ENCODE measurements around the gene C9orf85.
"Not testable (repeated sequence)": the region's sequence is repeated elsewhere in the genome, so short reads cannot be mapped to it uniquely, and the experiment has no call there.

Gene C9orf85, protein sequence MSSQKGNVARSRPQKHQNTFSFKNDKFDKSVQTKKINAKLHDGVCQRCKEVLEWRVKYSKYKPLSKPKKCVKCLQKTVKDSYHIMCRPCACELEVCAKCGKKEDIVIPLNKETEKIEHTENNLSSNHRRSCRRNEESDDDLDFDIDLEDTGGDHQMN

GRCh38 chr9:71911061-71911907, at the start of gene C9orf85, which contains the start of gene ABHD17B:
TSS of gene C9orf85 (plus strand) at chr9:71911639. CDS start at chr9:71911735, 96 bp downstream.
TSS of gene ABHD17B (minus strand) at chr9:71911193. CDS start at chr9:71875080, 36,113 bp downstream.
- DNase-seq: peak; percentile 95

DNA sequence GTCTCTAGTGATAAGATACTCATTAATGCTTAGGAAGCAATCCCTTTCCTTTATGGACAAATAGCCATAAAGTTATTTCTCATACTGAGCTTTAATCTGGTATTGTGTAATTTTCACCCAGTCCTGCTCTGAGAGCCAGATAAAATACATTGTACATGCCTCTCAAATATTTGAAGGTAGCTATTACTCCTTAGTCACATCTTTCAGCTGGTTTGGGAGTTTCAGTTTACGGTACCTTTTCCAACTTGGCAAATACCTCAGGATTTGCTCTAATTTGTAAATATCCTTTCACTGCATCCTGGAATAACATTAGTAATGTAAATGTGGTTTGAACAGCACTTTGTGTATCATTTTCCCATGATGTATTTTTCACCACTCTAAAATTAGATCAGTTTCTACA, 47.8 kb upstream of the C9orf85 start:
- no peak for DNase-seq

GRCh38 chr9:71875345-71875744, 36.1 kb upstream of the C9orf85 start:
- DNase-seq: no peak

DNA sequence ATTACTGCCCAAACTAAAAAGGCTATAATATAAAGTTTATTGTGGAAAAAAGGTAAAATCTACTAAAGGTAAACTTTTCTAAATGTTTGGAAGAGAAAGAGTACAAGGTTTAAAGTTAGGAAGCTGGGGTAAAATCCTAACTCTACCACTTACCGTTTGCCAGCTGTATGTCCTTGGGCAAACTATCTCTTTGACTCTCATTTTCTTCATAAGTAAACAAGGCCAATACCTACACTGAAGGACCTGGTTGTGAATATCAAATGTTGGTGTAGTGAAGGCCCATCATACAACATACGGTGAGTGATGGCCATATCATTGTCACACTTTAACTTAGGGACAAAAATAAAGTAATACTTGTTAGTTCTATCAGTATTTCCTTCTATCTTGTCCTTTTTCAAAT, 35.3 kb upstream of the C9orf85 start:
- no peak for DNase-seq

DNA sequence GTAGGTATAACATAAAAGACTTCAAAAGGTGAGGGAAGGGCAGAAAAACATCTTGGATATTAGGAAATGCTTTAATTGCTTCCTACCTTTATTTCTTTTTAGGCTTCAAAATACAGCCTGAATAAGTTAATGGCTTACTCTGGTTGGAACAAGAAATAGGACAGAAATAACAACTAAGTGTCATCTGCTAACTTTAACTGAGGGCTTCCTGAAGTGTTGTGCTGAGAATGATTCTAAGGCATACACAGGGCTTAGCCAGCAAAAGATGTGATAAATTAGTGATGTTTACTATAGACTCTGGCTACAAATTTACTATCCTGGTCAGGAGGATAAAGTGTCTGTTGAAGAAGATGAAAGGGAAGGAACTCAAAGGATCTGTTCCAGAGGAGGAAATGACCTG, 34.6 kb upstream of the C9orf85 start:
- DNase-seq: no peak

DNA sequence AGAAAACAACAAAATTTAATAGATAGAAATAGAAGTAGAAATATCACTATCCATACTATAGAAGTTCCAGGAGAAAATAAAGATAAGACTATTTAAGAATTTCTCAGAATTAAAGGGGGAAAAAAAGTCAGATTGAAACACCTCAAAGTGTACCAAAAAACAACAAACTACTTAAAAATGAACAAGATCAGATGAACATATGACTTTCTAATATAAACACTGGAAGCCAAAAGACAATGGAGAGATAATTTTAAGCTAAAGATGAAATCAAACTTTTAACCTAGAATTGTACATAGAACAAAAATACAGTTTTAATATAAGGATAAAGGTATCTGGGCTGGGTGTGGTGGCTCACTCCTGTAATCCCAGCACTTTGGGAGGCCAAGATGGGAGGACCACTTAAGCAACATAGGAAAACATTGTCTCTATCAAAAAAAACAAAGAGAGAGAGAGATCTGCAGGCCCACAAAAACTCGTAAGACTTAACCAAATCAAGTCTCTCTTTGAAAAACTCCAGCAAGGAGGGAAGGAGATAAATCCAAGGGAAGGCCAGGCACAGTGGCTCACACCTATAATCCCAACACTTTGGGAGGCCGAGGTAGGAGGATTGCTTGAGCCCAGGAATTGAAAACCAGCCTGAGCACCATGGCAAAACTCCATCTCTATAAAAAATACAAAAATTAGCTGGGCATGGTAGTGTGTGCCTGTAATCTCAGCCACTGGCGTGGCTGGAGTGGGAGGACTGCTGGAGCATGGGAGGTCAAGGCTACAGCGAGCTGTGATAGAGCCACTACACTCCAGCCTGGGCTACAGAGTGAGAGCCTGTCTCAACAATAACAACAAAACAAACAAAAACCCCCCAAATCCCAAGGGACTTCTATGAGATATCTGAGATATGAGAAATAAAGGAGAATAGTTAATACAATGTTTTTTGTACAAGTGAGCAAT, 32.8 kb upstream of the C9orf85 start:
- DNase-seq: no peak

GRCh38 chr9:71879644-71880174, 31.7 kb upstream of the C9orf85 start:
- no peak for DNase-seq

DNA sequence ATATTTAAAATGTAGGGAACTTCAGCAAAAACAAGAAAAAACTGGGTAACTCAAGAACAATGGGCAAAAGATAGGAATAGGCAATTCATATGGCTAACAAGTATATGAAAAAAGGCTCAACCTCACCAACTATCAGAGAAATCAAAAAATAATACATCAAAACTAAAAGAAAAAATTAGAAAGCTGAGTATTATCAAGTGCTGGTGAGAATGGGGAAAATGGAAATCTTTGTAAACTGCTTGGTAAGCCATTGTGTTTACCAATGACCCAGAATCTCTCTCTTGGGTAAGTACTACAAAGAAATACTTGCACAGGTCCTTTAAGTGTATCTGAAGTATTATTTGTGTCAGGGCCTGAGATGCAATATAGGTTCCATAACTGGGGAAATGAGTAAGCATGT, 27.4 kb upstream of the C9orf85 start:
- DNase-seq: no peak

DNA sequence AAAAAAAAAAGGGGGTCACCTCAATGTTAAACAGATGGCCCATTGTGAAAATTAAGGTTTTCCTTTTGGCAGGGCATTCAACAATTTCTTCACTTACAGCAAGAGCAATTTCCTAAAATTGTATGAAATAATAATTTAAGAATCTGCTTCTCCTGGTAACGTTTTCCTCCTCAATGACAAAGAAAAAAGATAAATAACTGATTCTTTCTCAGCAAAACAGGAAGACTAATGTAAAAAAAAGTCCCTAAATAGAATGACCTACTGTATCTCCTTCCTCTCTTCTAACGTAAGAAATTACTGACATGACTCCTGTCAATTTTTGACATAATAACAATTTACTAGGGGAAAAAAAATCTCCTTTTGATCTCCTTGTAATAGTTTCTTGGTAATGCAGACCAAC, 26.0 kb upstream of the C9orf85 start:
- DNase-seq: no peak

- no peak for DNase-seq
These were observed 25.4 kb upstream of the C9orf85 start for GRCh38 chr9:71886015-71886414.

DNA sequence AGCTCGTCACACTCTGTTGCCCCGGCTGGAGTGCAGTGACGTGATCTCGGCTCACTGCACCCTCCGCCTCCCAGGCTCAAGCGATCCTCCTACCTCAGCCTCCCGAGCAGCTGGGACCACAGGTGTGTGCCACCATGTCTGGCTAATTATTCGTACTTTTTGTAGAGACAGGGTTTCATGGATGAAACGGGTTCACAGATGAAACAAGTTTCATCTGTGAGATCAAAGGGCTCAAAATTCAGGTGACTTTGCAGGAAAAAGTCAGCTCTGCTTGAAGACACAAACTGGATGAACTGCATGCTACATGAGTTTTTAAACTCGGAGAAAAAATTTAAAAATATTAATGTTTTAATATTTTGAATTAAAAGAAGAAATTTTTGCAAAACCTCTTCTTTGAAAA, 24.9 kb upstream of the C9orf85 start:
- DNase-seq: no peak

GRCh38 chr9:71887362-71887761, 24.1 kb upstream of the C9orf85 start:
- DNase-seq: no peak

- no peak for DNase-seq
These were observed 21.3 kb upstream of the C9orf85 start for GRCh38 chr9:71890042-71890679.

DNA sequence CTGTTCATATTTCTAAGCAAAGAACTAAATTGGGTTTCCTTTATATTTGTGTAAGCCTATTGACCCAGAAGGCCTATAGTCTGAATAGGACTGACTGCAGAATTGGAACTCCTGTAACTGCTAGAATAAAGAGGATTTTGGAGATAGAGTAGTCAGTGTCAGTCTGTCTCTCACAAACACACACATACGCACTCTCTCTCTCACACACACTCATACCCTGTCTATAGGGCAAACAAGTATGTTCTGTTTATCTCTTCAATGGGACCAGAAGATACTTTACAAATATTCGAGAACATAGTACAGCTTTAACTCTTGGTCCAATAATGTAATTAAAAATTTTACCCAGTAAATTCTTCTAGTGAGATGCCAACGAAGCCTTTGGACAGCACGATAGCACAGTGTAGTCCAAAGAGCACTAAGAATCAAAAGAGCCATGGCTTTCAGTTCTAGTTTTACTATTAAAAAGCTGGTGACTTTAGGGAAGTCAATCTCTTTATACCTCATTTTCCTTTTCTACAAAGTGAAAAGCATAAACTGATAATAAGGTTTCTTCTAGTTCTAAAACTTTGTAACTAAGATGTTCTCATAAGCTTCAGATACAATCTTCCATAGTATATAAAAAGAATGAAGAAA, 19.8 kb upstream of the C9orf85 start:
- no peak for DNase-seq

DNA sequence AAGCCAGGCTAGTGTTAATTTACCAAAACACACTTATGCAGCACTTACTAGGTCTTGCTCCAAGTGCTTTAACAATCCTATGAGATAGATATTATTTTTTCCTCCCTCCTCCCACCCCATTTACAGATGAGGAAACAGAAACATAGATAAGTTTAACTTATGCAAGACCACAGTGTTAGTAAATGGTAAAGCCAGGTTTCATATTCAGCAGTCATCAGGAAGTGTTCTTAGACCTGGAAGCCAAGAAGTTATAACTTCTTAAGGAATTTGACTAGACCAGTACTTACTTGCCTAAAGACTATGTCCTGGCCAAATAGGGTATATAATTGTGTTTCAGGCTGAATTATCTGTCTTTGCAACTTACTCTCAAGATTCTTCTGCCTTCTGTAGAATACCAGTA, 16.3 kb upstream of the C9orf85 start:
- DNase-seq: no peak

DNA sequence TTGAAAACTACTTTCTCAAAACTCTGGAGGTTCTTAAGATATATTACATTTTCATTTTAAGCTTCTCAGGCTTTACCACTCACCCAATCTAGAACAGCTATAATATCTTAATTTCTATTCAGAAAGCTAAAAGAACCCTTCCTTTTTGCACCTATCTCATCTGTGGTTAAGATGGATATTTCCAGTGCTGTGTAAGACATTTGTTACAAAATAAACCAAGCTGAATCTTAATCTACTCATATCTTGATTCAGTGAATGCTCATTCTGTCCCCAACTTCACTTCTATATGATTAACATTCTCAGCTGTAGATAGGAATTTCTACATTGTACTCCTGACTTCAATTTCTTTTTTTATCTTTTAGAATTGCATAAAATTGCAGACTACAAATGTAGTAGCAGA, 15.5 kb upstream of the C9orf85 start:
- no peak for DNase-seq

- DNase-seq: no peak
These were observed 14.7 kb upstream of the C9orf85 start for GRCh38 chr9:71896761-71897160.

DNA sequence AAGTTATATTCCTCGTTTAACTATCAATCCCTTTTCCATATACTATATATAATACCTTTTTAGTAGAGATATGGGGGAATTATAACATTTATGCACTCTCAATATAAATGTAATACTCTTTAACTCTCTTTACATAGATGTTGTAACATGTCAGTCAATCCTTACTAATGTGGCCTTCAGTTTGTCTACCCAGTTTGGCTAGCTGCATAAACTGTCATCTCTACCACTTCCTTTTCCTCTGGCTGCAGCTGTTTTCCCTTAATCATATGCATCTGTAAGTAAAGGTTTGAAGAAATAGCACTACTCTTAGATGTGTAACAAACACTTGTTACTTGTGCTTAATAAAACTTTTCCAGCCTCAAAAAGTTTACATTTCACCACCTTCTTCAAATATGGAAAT, 13.9 kb upstream of the C9orf85 start:
- DNase-seq: no peak

DNA sequence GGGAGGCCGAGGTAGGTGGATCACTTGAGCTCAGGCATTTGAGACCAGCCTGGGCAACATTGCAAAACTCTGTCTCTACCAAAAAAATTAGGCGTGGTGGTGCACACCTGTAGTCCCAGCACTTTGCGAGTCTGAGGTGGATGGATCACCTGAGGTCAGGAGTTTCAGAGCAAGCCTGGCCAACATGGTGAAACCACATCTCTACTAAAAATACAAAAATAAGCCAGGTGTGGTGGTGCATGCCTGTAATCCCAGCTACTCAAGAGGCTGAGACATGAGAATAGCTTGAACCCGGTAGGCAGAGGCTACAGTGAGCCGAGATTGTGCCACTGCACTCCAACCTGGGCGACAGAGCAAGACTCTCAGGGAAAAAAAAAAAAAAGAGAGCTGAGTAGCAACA, 12.7 kb upstream of the C9orf85 start:
- DNase-seq: not testable (repeated sequence)

GRCh38 chr9:71901695-71902597, 9.5 kb upstream of the C9orf85 start:
- no peak for DNase-seq

DNA sequence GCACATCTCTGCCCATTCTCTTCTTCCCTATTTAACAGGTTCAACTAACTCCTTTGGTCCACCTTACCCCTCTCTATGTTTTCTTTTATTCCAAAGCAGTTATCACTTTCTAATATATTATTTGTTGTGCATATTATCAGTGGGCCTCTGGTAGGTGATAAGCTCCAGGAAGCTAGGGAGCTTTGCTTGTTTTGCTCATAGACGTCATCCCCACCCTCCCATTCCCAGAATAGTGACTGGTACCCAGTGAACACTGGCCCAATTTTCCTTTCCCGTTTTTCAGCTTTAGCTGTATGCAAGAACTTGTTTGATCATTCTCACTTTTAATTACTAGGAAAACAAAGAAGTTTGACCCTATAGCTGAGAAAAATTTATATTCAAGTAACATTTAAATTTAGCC, 7.4 kb upstream of the C9orf85 start:
- no peak for DNase-seq

All from activated T-cell treated with anti-CD3 and anti-CD28 coated beads for 4 hours (primary cell).